Measurements from ENCODE around the gene TAF8.
A peak's percentile ranks its signal among the peaks of the same experiment; 100 is the strongest.

Gene TAF8

GRCh38 chr6:42059743-42060142, 9.4 kb downstream of the TAF8 start:
- no peak for DNase-seq (ENCODE audit: low read depth)

GRCh38 chr6:42066156-42066675, 15.9 kb downstream of the TAF8 start:
- no peak for DNase-seq (ENCODE audit: low read depth)

GRCh38 chr6:42068173-42068572, 17.8 kb downstream of the TAF8 start:
- DNase-seq (ENCODE audit: low read depth) = no peak

GRCh38 chr6:42068872-42069522, 18.7 kb downstream of the TAF8 start:
- DNase-seq (ENCODE audit: low read depth) = no peak

- DNase-seq (ENCODE audit: low read depth) = no peak
These were observed 21.7 kb downstream of the TAF8 start for GRCh38 chr6:42071881-42072583.

GRCh38 chr6:42073287-42073686, 23.0 kb downstream of the TAF8 start:
- DNase-seq (ENCODE audit: low read depth) = no peak

- DNase-seq (ENCODE audit: low read depth) = peak; percentile 40
These were observed 25.0 kb downstream of the TAF8 start for GRCh38 chr6:42075159-42075838.

GRCh38 chr6:42078386-42078785, 28.1 kb downstream of the TAF8 start:
- DNase-seq (ENCODE audit: low read depth) = no peak

- no peak for DNase-seq (ENCODE audit: low read depth)
These were observed 29.7 kb downstream of the TAF8 start for GRCh38 chr6:42079941-42080464.

- no peak for DNase-seq (ENCODE audit: low read depth)
These were observed 33.2 kb downstream of the TAF8 start for GRCh38 chr6:42083530-42083929.

GRCh38 chr6:42084889-42085288, 34.6 kb downstream of the TAF8 start:
- no peak for DNase-seq (ENCODE audit: low read depth)

GRCh38 chr6:42086046-42087035, 36.0 kb downstream of the TAF8 start:
- no peak for DNase-seq (ENCODE audit: low read depth)

- no peak for DNase-seq (ENCODE audit: low read depth)
These were observed 37.8 kb downstream of the TAF8 start for GRCh38 chr6:42088101-42088591.

- DNase-seq (ENCODE audit: low read depth) = no peak
These were observed 40.7 kb downstream of the TAF8 start for GRCh38 chr6:42090819-42091717.

GRCh38 chr6:42091718-42092023, 41.3 kb downstream of the TAF8 start:
- no peak for DNase-seq (ENCODE audit: low read depth)

GRCh38 chr6:42093582-42094329, 43.4 kb downstream of the TAF8 start:
- DNase-seq (ENCODE audit: low read depth) = no peak

- DNase-seq (ENCODE audit: low read depth) = no peak
These were observed 44.8 kb downstream of the TAF8 start for GRCh38 chr6:42095094-42095493.

GRCh38 chr6:42095776-42096541, 45.6 kb downstream of the TAF8 start:
- no peak for DNase-seq (ENCODE audit: low read depth)
